GM10248 (cell line): Measurements from ENCODE around the gene PITPNC1.

ENCODE experiments used
- CTCF ChIA-PET: fragments of 300-600 bp; sonication (Branson Sonifier 250); formaldehyde crosslinking; extraction: SDS; loops from one replicate; lab custom pipeline; 2021; ENCODE audit warnings: antibody characterized with exemption; lab: Yijun Ruan, JAX
- POLR2A ChIA-PET: fragments of 350-650 bp; sonication (Branson Sonifier 250); formaldehyde crosslinking; extraction: SDS; loops from one replicate; lab custom pipeline; 2020; ENCODE audit warnings: antibody characterized with exemption; lab: Yijun Ruan, JAX
- DNase-seq: peaks from one replicate; pipeline ENCODE4 v3.0.0; 2012; ENCODE audit errors: extremely low spot score
- CTCF ChIP-seq: IDR thresholded peaks from 2 replicates; pipeline ENCODE4 v1.5.1; 2012; ENCODE audit warnings: mild to moderate bottlenecking, low read depth; ENCODE audit errors: extremely low read depth, missing control alignments, control extremely low read depth

Gene PITPNC1

GRCh38 chr17:67737145-67737544 lies 360.1 kb downstream of the PITPNC1 start:
- CTCF ChIA-PET, result interaction anchor here (0.8 kb wide), 1 partner anchor 19 kb away, joined by 4 read pairs; the partner anchor contains the start of gene NOL11
- TF ChIP-seq CTCF, result no peak
- DNase-seq, result no peak
- POLR2A ChIA-PET, result no interaction called here

GRCh38 chr17:67742025-67742424 lies 364.9 kb downstream of the PITPNC1 start:
- ChIA-PET CTCF (no interaction called here), POLR2A (no interaction called here)
- DNase-seq, result no peak
- TF ChIP-seq CTCF, result no peak
